Heart right ventricle (tissue), 16 donors: Measurements from ENCODE around the gene POU3F1. TPM values are rescaled to one million over a fixed set of nuclear protein-coding genes. Genes with fewer than 3 reads are reported as not detected.

Source experiments
- ATAC-seq, 8 donors: fragments of 200-7000 bp; cut with Tn5 transposase; one replicate each; pipeline ENCODE4 v1.9.1; 2020; ENCODE audit warnings: mild to moderate bottlenecking in 8 of 8, moderate library complexity in 8 of 8, moderate number of reproducible peaks in 1 of 8
- DNase-seq, 2 donors: peaks; one replicate each; pipeline ENCODE4 v3.0.0-alpha.2; 2020
- H3K27ac ChIP-seq, 10 donors: fragments of 200-600 bp; sonication (generic) in 2 of 10; one replicate each; pipeline versions ENCODE4 v1.5.0 to v1.8.0; 2020 to 2022; ENCODE audit warnings: mild to moderate bottlenecking in 3 of 10
- H3K27me3 ChIP-seq, 7 donors: fragments of 200-600 bp; one replicate each; pipeline ENCODE4 v1.8.0; 2021 to 2022; ENCODE audit warnings: mild to moderate bottlenecking in 2 of 7
- H3K36me3 ChIP-seq, 9 donors: fragments of 200-600 bp; sonication (generic) in 1 of 9; one replicate each; pipeline versions ENCODE4 v1.5.0 to v1.8.0; 2020 to 2022; ENCODE audit warnings: mild to moderate bottlenecking in 2 of 9
- H3K4me1 ChIP-seq, 9 donors: fragments of 200-600 bp; sonication (generic) in 1 of 9; one replicate each; pipeline versions ENCODE4 v1.5.0 to v1.8.0; 2020 to 2022; ENCODE audit warnings: mild to moderate bottlenecking in 4 of 9
- H3K4me3 ChIP-seq, 10 donors: fragments of 200-600 bp; sonication (generic) in 2 of 10; one replicate each; pipeline versions ENCODE4 v1.5.0 to v1.8.0; 2020 to 2022; ENCODE audit warnings: mild to moderate bottlenecking in 7 of 10, moderate library complexity in 2 of 10
- H3K9me3 ChIP-seq, 11 donors: fragments of 200-600 bp in 10 of 11; sonication (generic) in 2 of 11; one replicate each; pipeline versions ENCODE4 v1.5.0 to v1.8.0; 2013 to 2022; ENCODE audit warnings: mild to moderate bottlenecking in 2 of 11, control low read depth in 1 of 11, moderate library complexity in 1 of 11
- CTCF ChIP-seq, 9 donors: fragments of 200-600 bp; sonication (generic) in 2 of 9; IDR thresholded peaks; one replicate each; pipeline versions ENCODE4 v1.5.0 to v1.8.0; 2021 to 2022; ENCODE audit warnings: antibody characterized with exemption in 9 of 9, mild to moderate bottlenecking in 5 of 9, moderate library complexity in 1 of 9
- WGBS, 2 donors: extraction: QIAGEN DNeasy Blood & Tissue Kit; methylation state at CpG; one replicate each; pipeline ENCODE4 v1.1.7; 2013; ENCODE audit warnings: inconsistent platforms in 1 of 2; 5-methylcytosine and 5-hydroxymethylcytosine counted together
- intact Hi-C, 10 donors: fragments of 100-400 bp; cut with DNase I; formaldehyde crosslinking; loops; one replicate each; pipeline versions ENCODE4 v1.11.1 to v1.14.2; 2022
- polyA plus RNA-seq, 2 donors: library from polyadenylated mRNA; stranded (reverse); fragments of 200-250 nt; gene quantifications; one replicate each; pipeline ENCODE4 v1.2.3, GENCODE V29; 2013
- total RNA-seq, 10 donors: library from RNA; stranded (reverse); fragmentation: NEBNext Ultra II Directional in 3 of 10; extraction: Animal tissue kit (Norgen Biotek cat#: 25700) in 3 of 10; gene quantifications; one replicate each; pipeline versions ENCODE4 v1.2.1 to v1.2.4, GENCODE V29; 2021 to 2023
- donor health status: Arrhythmogenic right ventricular cardiomyopathy.
- donor health status: ischemic (EF 13 %, LVEDD 7.1; RV severe dilation, severe dysfunction).
- donor health status: healthy with polysubstance abuse.
- donor health status: DM: no; HTN: yes; CAD: no.
- donor health status: DM: no; HTN: no; CAD: no.
- donor health status: ischemic (EF 25% LVEDD 6.9; RV normal size, moderate dysfunction).
- donor health status: ischemic (EF 25% LVEDD 5.7; RV mildly dilated, moderate dysfunction).
- donor health status: healthy.
- donor health status: DM: yes; HTN: yes; CAD: no.
- donor health status: Ischemic cardiomyopathy.
- donor health status: ischemic (EF 35%, LVEDD 5.7; RV mildly dilated, moderate dysfunction).
- donor health status: nonischemic (EF 11% LVEDD 7.7; RV severe dilation, severe dysfunction).
- donor health status: DM: yes; HTN: yes; CAD: no.
- donor health status: PGD.
- donor health status: ischemic (EF 29% LVEDD 5.4; RV normal size, mild dysfunction).
- donor health status: nonischemic (EF 23%, LVEDD 6.1; RV moderate dilation, normal function).

POU3F1 gene
- total and polyA plus RNA-seq, 12 donors = 0.03 to 0.22 (median 0.13) TPM; not detected in 9

DNA sequence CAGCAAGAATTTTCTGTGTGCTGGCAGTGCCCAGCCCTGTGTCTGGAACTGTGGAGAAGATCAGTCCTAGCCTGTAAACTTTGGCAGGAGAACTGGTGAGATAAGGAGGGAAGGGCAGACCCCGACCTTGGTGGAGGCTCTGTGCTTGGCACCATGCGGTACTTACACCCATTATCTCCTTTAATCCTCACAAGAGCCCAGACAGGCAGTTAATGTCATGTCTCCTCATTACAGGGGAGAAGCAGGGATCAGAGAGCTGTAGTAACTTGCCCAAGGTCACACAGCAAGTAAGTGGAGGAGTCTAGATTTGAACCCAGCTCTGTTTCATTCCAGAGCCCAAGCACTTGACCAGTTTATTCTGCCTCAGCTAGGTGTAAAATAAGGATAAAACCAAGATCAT lies 13.9 kb upstream of the POU3F1 start:
- TF ChIP-seq CTCF (IDR thresholded peaks at IDR 0.05) = no peak
- Histone ChIP-seq H3K36me3 (no peaks in the 10 kb centered on the region), H3K4me3 (no peak overlapping the region), H3K27me3 (peaks cover 0 to 7% (median 2%) of the 10 kb centered on the region in 7 donors), H3K9me3 (no peaks in the 10 kb centered on the region), H3K4me1 (no peaks in the 10 kb centered on the region), H3K27ac (no peak overlapping the region)
- WGBS, 2 donors = 42 to 53% methylated on average over 2 of the region's 2 CpGs
- intact Hi-C loops = no loop called here
- no peak for DNase-seq
- ATAC-seq = no peak

- Histone ChIP-seq H3K27me3 (peaks cover 0 to 9% (median 2%) of the 10 kb centered on the region in 7 donors), H3K27ac (no peak overlapping the region), H3K9me3 (no peaks in the 10 kb centered on the region), H3K36me3 (no peaks in the 10 kb centered on the region), H3K4me3 (no peak overlapping the region), H3K4me1 (no peaks in the 10 kb centered on the region)
- ATAC-seq (peak in 1 of 8 donors; percentile 38), DNase-seq (no peak)
- TF ChIP-seq CTCF (IDR thresholded peaks at IDR 0.05) = no peak
- 71 to 78% methylated on average over 6 of the region's 6 CpGs for WGBS, 2 donors
- intact Hi-C loops = no loop called here
These were observed 13.2 kb upstream of the POU3F1 start for GRCh38 chr1:38059635-38060250.

DNA sequence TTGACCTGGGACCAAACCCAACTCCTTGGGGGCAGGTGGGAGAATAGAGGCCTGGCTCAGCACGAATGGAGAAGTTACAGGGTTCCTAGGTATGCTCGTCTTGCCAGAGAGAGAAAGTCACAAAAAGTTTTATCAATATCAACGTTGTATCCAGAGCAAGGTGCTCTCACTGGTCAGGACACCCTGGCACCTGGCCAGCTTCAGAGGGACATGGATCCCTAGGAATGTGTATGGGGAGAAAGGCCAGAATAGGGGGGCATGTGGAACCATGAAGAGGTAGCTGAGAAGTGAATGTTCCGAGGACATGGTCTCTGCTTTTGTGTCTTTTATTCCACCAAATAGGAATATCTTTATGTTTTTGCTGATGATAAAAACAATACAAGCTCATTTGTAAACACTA lies 9.4 kb upstream of the POU3F1 start:
- 72 to 77% methylated on average over 4 of the region's 4 CpGs for WGBS, 2 donors
- H3K9me3 ChIP-seq = no peaks in the 10 kb centered on the region
- no peaks in the 10 kb centered on the region for H3K36me3 ChIP-seq
- H3K4me3 ChIP-seq = no peak overlapping the region
- ATAC-seq = no peak
- TF ChIP-seq CTCF (IDR thresholded peaks at IDR 0.05) = no peak
- intact Hi-C loops = no loop called here
- H3K27me3 ChIP-seq = peaks cover 0 to 24% (median 21%) of the 10 kb centered on the region in 7 donors
- no peak overlapping the region for H3K27ac ChIP-seq
- no peak for DNase-seq
- H3K4me1 ChIP-seq = no peaks in the 10 kb centered on the region

DNA sequence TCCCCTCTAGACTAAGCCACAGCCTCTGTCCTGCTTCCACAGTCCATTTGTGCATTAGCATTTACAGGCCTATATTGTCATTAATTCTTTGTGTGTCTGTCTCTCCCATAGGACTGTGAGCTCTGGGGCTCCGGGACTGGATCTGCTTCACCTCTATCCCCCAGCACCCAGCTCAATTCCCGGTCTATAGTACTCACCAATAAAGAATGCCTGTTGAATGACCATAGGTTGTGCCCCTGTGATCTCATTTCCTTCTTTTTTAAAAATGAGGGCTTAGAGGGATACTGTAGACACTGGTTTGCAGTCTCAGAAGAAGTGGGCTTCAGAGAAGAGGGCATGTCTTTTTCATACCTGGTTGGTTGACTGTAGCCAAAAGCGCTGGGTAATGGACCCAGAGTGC lies 8.8 kb upstream of the POU3F1 start:
- H3K4me3 ChIP-seq = no peak overlapping the region
- ATAC-seq (no peak), DNase-seq (no peak)
- no peak for TF ChIP-seq CTCF (IDR thresholded peaks at IDR 0.05)
- no peaks in the 10 kb centered on the region for H3K9me3 ChIP-seq
- peaks cover 0 to 24% (median 21%) of the 10 kb centered on the region in 7 donors for H3K27me3 ChIP-seq
- no peak overlapping the region for H3K27ac ChIP-seq
- no peaks in the 10 kb centered on the region for H3K4me1 ChIP-seq
- 84 to 87% methylated on average over 3 of the region's 3 CpGs for WGBS, 2 donors
- intact Hi-C loops = no loop called here
- no peaks in the 10 kb centered on the region for H3K36me3 ChIP-seq
